Lower lobe of right lung (tissue), 2 donors: ENCODE results near the gene DYRK1A. TPM values are rescaled to one million over a fixed set of nuclear protein-coding genes. Genes with fewer than 3 reads are reported as not detected.
A peak's percentile ranks its signal among the peaks of the same experiment; 100 is the strongest.

Experiments used
- ATAC-seq, 2 donors: fragments of 200-7000 bp; cut with Tn5 transposase; one replicate each; pipeline ENCODE4 v1.9.1; 2020 to 2022; ENCODE audit warnings: mild to moderate bottlenecking in 2 of 2, moderate library complexity in 2 of 2
- DNase-seq: peaks from one replicate; pipeline ENCODE4 v3.0.0-alpha.2; 2020
- H3K27ac ChIP-seq: fragments of 200-600 bp; one replicate; pipeline ENCODE4 v1.8.0; 2022
- H3K27me3 ChIP-seq: fragments of 200-600 bp; one replicate; pipeline ENCODE4 v1.8.0; 2022; ENCODE audit warnings: low read depth
- H3K36me3 ChIP-seq: fragments of 200-600 bp; one replicate; pipeline ENCODE4 v1.8.0; 2022; ENCODE audit warnings: mild to moderate bottlenecking
- H3K4me1 ChIP-seq: fragments of 200-600 bp; one replicate; pipeline ENCODE4 v1.8.0; 2022
- H3K4me3 ChIP-seq: fragments of 200-600 bp; one replicate; pipeline ENCODE4 v1.8.0; 2022; ENCODE audit warnings: mild to moderate bottlenecking
- H3K9me3 ChIP-seq: fragments of 200-600 bp; one replicate; pipeline ENCODE4 v1.8.0; 2022
- CTCF ChIP-seq: fragments of 200-600 bp; IDR thresholded peaks from one replicate; pipeline ENCODE4 v1.8.0; 2022; ENCODE audit warnings: antibody characterized with exemption, mild to moderate bottlenecking
- intact Hi-C: fragments of 100-400 bp; cut with DNase I; formaldehyde crosslinking; loops from one replicate; pipeline ENCODE4 v1.11.0; 2022
- total RNA-seq: library from RNA; stranded (reverse); fragmentation: NEBNext Ultra II Directional; extraction: Animal tissue kit (Norgen Biotek cat#: 25700); gene quantifications from one replicate; pipeline ENCODE4 v1.2.1, GENCODE V29; 2021
- donor health status: DM: no; HTN: yes; CAD: no; lungs with severe emphysema.

The DYRK1A gene
- total RNA-seq, 1 donor from 2014 or later = 67.7 TPM

- Histone ChIP-seq H3K9me3 (no peaks in the 10 kb centered on the region), H3K4me1 (peaks cover 44% of the 10 kb centered on the region), H3K27me3 (no peaks in the 10 kb centered on the region), H3K36me3 (no peaks in the 10 kb centered on the region), H3K27ac (no peak overlapping the region), H3K4me3 (no peak overlapping the region)
- DNase-seq = no peak
- peak; percentile 87 to 96 for ATAC-seq
- intact Hi-C loops = no loop called here
- no peak for TF ChIP-seq CTCF
These were observed 68.5 kb downstream of the DYRK1A start for GRCh38 chr21:37435120-37435519.

GRCh38 chr21:37435711-37436110 lies 69.1 kb downstream of the DYRK1A start:
- Histone ChIP-seq H3K4me3 (no peak overlapping the region), H3K4me1 (peaks cover 41% of the 10 kb centered on the region), H3K27ac (peak overlapping the region; percentile 5), H3K27me3 (no peaks in the 10 kb centered on the region), H3K36me3 (no peaks in the 10 kb centered on the region), H3K9me3 (no peaks in the 10 kb centered on the region)
- no peak for DNase-seq
- intact Hi-C loops = no loop called here
- ATAC-seq = no peak
- no peak for TF ChIP-seq CTCF

- Histone ChIP-seq H3K9me3 (no peaks in the 10 kb centered on the region), H3K36me3 (no peaks in the 10 kb centered on the region), H3K4me3 (no peak overlapping the region), H3K4me1 (peaks cover 37% of the 10 kb centered on the region), H3K27me3 (no peaks in the 10 kb centered on the region), H3K27ac (no peak overlapping the region)
- DNase-seq = no peak
- intact Hi-C loops = no loop called here
- no peak for ATAC-seq
- no peak for TF ChIP-seq CTCF
These were observed 69.6 kb downstream of the DYRK1A start for GRCh38 chr21:37436174-37436573.

GRCh38 chr21:37437376-37438080 lies 71.0 kb downstream of the DYRK1A start:
- no peak for TF ChIP-seq CTCF
- Histone ChIP-seq H3K4me3 (no peak overlapping the region), H3K27me3 (no peaks in the 10 kb centered on the region), H3K4me1 (peaks cover 44% of the 10 kb centered on the region), H3K9me3 (no peaks in the 10 kb centered on the region), H3K27ac (no peak overlapping the region), H3K36me3 (no peaks in the 10 kb centered on the region)
- no peak for ATAC-seq
- intact Hi-C loops = no loop called here
- no peak for DNase-seq

- TF ChIP-seq CTCF = no peak
- no peaks in the 10 kb centered on the region for H3K9me3 ChIP-seq
- no peaks in the 10 kb centered on the region for H3K27me3 ChIP-seq
- peaks cover 51% of the 10 kb centered on the region for H3K4me1 ChIP-seq
- DNase-seq (no peak), ATAC-seq (no peak)
- H3K36me3 ChIP-seq = no peaks in the 10 kb centered on the region
- H3K4me3 ChIP-seq = no peak overlapping the region
- no peak overlapping the region for H3K27ac ChIP-seq
- intact Hi-C loops = no loop called here
These were observed 77.1 kb downstream of the DYRK1A start for GRCh38 chr21:37443683-37444082.
